ENCODE results near the gene GFRA1. TPM values are rescaled to one million over a fixed set of nuclear protein-coding genes. Genes with fewer than 3 reads are reported as not detected.

GFRA1 gene
- total and polyA plus RNA-seq, 2 experiments from 2014 or later = 1.7 to 5.0 TPM

DNA sequence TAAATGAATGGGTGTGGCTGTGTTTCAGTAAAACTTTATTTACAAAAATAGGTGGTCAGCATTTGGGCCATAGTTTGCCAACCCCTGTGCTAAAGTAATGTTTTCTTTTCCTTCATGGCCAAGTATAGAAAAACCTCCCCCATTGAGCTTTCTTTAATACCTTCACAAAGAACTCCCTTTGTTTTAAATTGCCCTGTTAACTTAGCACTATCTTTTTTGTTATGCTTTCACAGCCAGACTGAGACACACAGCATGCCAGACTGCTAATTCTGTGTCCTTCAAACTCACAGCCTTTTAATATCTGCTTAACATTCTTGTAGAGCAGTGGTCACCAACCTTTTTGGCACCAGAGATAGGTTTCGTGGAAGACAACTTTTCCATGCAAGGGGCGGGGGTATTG, 78.0 kb downstream of the GFRA1 start:
- H3K4me1 ChIP-seq (ENCODE audit: low read depth) = no peaks in the 10 kb centered on the region
- TF ChIP-seq, protein P1, sequence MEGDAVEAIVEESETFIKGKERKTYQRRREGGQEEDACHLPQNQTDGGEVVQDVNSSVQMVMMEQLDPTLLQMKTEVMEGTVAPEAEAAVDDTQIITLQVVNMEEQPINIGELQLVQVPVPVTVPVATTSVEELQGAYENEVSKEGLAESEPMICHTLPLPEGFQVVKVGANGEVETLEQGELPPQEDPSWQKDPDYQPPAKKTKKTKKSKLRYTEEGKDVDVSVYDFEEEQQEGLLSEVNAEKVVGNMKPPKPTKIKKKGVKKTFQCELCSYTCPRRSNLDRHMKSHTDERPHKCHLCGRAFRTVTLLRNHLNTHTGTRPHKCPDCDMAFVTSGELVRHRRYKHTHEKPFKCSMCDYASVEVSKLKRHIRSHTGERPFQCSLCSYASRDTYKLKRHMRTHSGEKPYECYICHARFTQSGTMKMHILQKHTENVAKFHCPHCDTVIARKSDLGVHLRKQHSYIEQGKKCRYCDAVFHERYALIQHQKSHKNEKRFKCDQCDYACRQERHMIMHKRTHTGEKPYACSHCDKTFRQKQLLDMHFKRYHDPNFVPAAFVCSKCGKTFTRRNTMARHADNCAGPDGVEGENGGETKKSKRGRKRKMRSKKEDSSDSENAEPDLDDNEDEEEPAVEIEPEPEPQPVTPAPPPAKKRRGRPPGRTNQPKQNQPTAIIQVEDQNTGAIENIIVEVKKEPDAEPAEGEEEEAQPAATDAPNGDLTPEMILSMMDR (IDR thresholded peaks at IDR 0.05; ENCODE audit: low read depth, low read length) = no peak
- DNase-seq (ENCODE audit: low read depth in 1 of 2, low spot score in 1 of 2) = no peak

DNA sequence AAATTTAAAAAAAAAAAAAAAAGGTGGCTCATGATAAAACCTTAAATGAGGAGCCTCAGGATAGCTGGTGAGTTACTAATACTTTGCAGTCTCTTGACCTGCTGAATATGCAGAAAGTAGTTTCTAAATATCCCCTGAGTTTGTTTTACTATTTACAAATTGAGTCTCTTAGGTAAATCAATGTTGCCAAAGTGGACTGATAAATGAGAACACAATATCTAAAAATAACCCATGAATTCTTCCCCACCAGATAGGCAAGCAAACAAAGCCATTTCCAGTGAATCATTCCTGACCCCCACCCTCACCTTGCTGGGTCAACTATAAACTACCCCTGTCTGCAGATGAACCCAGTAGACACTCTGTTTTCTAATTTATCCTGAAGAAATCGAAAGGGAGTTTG, 78.9 kb downstream of the GFRA1 start:
- Histone ChIP-seq H3K36me3 (no peaks in the 10 kb centered on the region), H3K9me3 (ENCODE audit: low read depth) (no peaks in the 10 kb centered on the region), H3K27me3 (no peaks in the 10 kb centered on the region), H3K4me3 (no peak overlapping the region), H3K4me1 (ENCODE audit: low read depth) (no peaks in the 10 kb centered on the region), H3K27ac (no peak overlapping the region)
- DNase-seq (ENCODE audit: low read depth in 1 of 2, low spot score in 1 of 2) = no peak
- TF ChIP-seq, protein P1 (IDR thresholded peaks at IDR 0.05; ENCODE audit: low read depth, low read length) = no peak

More for the DNA sequence above, 78.0 kb downstream of the GFRA1 start:
- H3K4me3 ChIP-seq = no peak overlapping the region
- H3K27me3 ChIP-seq = no peaks in the 10 kb centered on the region
- H3K27ac ChIP-seq = no peak overlapping the region
- no peaks in the 10 kb centered on the region for H3K36me3 ChIP-seq
- no peaks in the 10 kb centered on the region for H3K9me3 ChIP-seq (ENCODE audit: low read depth)

DNA sequence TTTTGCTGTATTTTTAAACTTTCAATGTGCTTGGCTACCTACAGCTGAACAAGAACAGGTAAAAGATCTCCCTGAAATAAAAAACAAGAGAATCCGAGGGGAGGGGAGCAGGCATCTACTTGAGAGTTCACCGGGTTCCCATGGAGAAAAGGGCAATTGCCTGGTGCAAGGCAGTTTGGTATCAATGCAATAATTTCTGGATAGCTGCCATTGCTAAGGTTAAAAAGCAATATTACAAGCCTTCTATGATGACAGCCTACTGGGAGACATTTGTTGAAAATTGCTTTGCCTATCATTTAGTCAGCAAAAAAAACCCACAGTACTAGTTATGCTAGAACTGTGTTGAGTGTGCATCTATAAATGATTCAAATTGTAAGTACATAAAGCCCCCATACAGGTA, 82.1 kb downstream of the GFRA1 start:
- Histone ChIP-seq H3K9me3 (ENCODE audit: low read depth) (no peaks in the 10 kb centered on the region), H3K27me3 (no peaks in the 10 kb centered on the region), H3K36me3 (no peaks in the 10 kb centered on the region), H3K4me3 (no peak overlapping the region), H3K27ac (no peak overlapping the region), H3K4me1 (ENCODE audit: low read depth) (no peaks in the 10 kb centered on the region)
- TF ChIP-seq, protein P1 (IDR thresholded peaks at IDR 0.05; ENCODE audit: low read depth, low read length) = no peak
- no peak for DNase-seq (ENCODE audit: low read depth in 1 of 2, low spot score in 1 of 2)

DNA sequence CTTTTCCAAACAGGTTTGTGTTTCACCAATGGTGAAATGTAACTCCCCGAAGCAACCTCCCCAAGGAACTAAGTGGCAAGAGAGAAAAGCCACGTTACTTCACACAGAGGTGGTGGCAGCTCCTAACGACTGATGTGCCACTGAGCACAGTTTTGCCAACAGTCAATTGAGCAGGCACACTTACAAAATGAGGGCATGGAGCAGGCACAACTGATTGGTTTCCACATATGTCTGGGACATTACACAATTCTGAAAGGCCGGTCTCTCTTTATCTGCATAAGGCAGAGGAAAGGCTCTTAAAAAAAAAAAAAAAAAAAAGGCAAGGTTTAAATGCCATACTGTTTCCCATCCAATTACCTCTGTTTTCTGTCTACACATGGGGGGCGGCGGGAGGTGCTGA, 86.7 kb downstream of the GFRA1 start:
- no peaks in the 10 kb centered on the region for H3K4me1 ChIP-seq (ENCODE audit: low read depth)
- H3K27me3 ChIP-seq = no peaks in the 10 kb centered on the region
- no peak for DNase-seq (ENCODE audit: low read depth in 1 of 2, low spot score in 1 of 2)
- H3K36me3 ChIP-seq = no peaks in the 10 kb centered on the region
- TF ChIP-seq, protein P1 (IDR thresholded peaks at IDR 0.05; ENCODE audit: low read depth, low read length) = no peak
- no peak overlapping the region for H3K4me3 ChIP-seq
- no peak overlapping the region for H3K27ac ChIP-seq
- H3K9me3 ChIP-seq (ENCODE audit: low read depth) = no peaks in the 10 kb centered on the region

DNA sequence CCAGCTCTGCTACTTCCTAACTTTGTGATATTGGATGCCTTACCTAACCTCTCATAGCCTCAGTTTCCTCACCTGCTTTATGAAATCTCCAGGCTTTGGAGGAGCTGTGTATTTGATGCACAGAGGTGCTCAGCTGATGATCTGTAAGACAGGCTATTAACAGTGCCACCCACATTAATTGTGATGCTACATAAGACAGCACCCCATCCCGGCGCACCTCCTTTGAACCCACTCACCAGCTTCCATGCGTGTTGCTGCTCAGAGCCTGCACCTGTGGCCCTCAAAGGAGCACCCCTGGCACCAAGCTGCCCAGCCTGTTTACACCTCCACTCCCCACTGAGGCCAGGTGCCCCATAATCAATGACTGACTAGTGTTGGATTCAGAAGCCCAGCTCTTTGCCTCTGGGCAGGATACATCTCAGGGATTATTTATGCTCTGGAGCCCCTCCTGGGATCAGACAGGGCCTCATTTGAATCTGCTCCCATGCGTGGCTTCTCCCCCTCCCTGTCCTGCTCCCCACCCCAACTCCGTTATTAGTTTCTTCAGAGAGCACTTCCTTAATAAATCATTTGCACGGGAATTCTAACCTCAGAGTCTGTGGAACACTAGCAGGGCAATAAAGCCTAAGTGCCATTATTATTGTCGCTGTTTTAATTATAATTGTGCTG, 87.7 kb downstream of the GFRA1 start:
- H3K27ac ChIP-seq = no peak overlapping the region
- DNase-seq (ENCODE audit: low read depth in 1 of 2, low spot score in 1 of 2) = no peak
- TF ChIP-seq, protein P1 (IDR thresholded peaks at IDR 0.05; ENCODE audit: low read depth, low read length) = no peak
- H3K9me3 ChIP-seq (ENCODE audit: low read depth) = no peaks in the 10 kb centered on the region
- H3K36me3 ChIP-seq = no peaks in the 10 kb centered on the region
- H3K4me1 ChIP-seq (ENCODE audit: low read depth) = no peaks in the 10 kb centered on the region
- no peaks in the 10 kb centered on the region for H3K27me3 ChIP-seq
- H3K4me3 ChIP-seq = no peak overlapping the region

DNA sequence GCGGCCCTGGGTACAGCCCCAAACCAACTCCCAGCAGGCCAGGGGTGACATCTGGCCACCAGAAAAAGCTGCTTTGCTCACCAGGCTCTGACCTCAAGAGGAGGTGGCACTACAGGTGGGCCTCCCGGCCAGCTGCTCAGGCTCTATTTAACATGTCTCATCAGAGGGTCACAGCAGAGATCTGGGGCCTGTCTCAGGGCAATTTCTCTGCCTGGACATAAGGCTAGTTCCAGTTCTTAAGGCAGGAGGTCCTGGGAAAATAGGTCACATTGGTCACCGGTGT, 88.6 kb downstream of the GFRA1 start:
- no peaks in the 10 kb centered on the region for H3K36me3 ChIP-seq
- no peak overlapping the region for H3K27ac ChIP-seq
- H3K27me3 ChIP-seq = no peaks in the 10 kb centered on the region
- TF ChIP-seq, protein P1 (IDR thresholded peaks at IDR 0.05; ENCODE audit: low read depth, low read length) = no peak
- H3K9me3 ChIP-seq (ENCODE audit: low read depth) = no peaks in the 10 kb centered on the region
- no peaks in the 10 kb centered on the region for H3K4me1 ChIP-seq (ENCODE audit: low read depth)
- no peak for DNase-seq (ENCODE audit: low read depth in 1 of 2, low spot score in 1 of 2)
- no peak overlapping the region for H3K4me3 ChIP-seq

All from cardiac muscle cell (in vitro differentiated cells and primary cell).